Stimulated activated CD4-positive, alpha-beta T cell treated with anti-CD3 and anti-CD28 coated beads, TNF-alpha, amount 100 ng/mL, for 4 hours (primary cell): ENCODE data around the gene CROCC2.

Experiments used
- DNase-seq, 3 experiments: peaks; one replicate each; pipeline ENCODE4 v3.0.0-alpha.2; 2020; ENCODE audit warnings: low read depth in 3 of 3

CROCC2 gene

GRCh38 chr2:240905176-240905781 lies 857 bp upstream of the CROCC2 start:
- DNase-seq: no peak

DNA sequence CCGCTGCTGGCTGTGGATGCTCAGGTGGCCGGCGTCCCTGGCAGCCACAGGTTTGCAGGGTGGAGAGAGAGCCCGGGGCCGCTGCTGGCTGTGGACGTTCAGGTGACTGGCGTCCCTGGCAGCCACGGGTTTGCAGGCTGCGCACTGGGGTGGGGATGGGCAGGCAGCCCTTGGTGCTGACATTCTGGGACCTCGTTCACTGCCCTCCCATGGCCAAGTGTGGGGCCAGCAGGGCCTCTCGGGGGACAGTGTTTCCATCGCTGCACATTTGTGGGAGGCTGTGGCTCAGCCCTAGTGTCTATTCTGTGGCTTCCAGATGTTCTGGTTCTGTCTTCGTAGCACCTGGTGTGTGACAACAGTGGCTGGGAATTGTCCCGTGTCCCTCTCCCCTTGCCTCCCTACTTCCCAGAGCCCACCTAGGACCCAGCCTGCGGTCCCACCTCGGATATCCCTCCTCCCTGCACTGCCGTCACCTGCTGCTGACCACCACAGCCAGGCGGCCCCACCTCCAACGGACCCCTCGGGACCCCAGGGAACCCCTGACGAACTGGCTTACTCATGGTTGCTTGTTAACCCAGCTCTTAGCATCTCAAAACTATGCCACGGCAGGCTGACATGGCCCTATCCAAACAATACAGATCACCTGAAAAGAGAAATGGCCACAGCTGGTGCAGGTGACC lies 915 bp downstream of the CROCC2 start:
- DNase-seq: no peak

DNA sequence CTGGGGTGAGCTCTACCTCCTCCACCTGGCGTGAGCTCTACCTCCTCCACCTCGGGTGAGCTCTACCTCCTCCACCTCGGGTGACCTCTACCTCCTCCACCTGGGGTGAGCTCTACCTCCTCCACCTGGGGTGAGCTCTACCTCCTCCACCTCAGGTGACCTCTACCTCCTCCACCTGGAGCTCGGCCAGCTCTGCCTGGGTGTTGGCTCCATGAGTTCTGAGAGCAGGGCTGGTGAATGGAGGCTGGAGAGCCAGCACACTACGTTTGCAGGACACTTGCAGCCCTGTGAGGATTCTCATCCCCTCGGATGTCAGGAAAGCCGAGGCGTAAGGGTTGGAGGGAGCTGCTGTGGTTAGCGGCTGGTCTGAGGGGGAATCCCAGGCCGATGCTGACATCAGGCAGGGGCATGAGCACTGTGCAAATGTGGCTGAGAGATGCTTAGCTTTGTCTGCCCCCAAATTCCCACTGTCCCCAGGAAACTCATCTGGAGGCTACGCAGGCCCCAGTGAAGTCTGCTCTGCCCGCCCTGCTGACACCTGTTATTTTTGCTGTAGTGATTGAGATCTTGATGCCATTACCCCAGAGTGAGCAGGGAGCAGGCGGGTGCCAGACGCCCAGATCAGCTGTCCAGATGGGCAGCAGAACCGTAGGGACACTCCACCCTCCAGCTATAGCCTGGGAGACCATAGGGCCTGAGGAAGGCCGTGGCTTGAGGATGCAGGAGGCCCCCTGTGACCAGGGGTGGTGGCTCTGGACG lies 3.3 kb downstream of the CROCC2 start:
- DNase-seq: no peak

GRCh38 chr2:240911641-240912265 lies 5.6 kb downstream of the CROCC2 start:
- DNase-seq: no peak

- no peak for DNase-seq
Observed at GRCh38 chr2:240912878-240913809, 7.0 kb downstream of the CROCC2 start.

- peak; percentile 28 to 36 (median 34) for DNase-seq
Observed at GRCh38 chr2:240913810-240914644, 7.9 kb downstream of the CROCC2 start.

DNA sequence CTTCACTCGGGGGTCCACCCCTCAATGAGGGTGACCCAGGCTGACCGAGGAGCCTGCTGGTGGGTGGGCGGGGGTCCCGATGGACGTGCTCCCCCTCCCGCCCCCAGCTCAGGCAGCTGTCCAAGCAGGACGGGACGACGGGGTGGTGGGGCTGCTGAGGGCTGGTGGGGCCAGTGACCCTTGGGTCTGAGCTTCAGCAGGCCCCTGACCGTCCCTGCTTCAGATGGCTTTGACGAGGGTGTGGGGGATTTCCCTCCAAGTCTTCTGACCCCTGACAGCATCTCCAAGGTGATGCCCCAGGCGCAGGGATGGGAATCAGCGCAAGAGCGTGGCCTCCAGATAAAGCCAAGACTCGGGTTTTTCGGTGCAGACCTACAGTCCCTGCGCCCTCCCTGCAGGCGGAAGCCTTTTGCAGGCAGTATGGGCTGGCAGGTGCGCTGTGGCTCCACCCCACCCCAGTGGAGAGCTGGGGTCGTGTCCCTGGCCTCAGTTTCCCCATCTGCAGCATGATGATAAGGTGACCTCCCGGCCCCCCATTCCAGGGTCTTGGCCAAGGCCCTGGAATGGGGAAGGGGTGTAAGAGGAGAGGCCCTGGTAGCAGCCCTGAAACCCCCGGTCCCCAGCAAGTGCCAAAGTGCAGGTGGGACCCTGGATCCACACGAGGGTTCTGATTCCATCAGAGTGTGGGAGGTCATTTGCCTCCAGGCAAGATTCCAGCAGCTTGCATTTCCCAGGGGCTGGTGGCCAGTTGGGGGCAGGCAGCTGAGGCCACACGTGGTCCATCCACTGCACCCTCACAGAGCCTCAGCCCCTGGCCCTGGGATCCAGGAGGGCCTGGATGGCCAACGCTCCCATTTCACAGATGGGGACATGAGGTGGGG lies 8.7 kb downstream of the CROCC2 start:
- no peak for DNase-seq

DNA sequence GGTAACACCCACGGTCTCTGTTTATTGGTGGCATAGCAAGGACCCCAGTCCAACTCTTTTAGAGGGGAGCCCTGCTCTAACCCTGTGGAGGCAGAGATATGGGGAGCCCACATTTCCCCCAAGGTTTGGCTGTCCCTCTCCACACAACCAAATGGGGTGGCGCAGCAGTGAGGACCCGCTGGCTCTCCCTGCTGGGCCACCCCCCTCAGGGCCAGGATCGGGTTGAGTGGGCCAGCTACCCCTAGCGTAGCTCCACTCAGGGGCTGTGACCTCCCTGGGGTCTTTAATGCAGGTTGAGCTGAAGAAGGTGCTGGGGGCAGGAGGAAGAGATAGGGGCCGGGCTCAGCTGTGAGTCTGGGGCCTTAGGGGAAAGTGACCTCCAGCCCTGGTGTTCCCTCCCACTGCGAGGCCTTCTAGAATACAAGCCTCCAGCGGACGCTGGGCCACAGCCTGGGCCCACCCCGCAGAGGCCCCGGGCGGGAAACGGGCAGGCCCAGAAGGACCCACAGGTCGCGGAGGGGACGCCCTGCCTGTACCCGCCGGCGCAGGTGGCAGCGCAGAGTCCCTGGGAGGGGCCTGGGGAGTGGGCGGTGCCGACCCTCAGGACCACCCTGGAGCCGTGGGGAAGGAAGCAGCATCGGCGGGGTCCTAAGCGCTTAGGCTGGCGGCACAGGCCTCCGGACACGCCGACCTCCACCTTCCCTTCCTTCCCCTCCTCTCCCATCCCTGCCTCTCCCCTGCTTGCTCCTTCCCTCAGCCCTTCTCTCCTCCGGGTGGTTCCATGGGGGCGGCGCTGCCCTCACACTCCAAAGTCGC lies 9.6 kb downstream of the CROCC2 start:
- DNase-seq: no peak

DNA sequence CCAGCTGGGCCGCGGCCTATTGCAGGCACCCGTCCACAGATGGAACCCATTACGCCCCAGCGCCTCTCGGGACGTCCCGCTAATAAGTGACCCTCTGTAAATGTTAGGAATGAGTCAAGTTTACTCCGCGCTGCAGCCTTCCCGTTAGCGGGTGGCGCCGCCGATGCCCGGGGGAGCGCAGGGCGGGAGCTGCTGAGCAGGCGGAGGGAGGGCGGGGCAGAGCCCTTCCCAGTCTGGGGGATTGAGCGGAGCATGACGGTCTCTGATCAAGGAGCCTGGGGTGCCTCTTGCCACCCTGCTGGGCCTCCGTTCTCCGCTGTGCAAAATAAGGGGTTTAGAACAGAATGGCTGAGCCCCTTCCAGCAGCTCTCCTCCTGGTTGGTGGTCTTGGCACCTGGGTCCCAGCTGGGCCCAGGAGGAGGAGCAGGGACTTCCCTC lies 10.5 kb downstream of the CROCC2 start:
- no peak for DNase-seq

DNA sequence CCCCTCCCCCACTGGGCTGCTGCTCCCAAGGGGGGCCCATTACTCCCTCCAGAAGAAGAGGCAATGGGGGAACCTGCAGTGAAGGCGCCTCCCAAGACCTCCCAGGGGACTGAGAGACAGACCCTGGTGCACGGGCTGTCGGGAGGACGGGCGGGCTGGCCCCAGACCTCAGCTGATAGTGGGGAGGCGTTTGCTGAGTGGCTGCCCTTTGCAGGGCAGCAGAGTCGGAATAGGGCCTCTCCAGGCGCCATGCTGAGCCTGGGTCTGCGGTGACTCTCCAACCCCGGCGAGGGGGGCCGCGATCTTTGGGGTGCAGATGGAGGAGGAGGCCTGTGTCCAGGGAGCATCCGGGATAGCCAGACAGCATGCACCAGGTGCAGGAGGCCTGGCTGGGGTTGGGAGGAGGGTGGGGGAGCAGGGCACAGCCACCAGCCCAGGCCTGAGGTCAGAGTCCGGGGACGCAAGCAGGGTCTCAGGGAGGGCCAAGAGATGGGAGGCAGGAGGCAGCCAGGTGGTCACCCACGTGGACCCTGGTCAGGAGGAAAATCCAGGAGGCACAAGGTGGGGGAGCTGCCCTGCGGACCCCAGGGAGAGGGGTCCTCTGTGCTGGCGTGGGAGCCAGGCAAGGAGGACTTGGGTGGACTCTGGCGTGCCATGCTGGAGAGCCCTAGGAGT lies 11.0 kb downstream of the CROCC2 start:
- DNase-seq: no peak

- DNase-seq: no peak
Observed at GRCh38 chr2:240917684-240918257, 11.6 kb downstream of the CROCC2 start.

DNA sequence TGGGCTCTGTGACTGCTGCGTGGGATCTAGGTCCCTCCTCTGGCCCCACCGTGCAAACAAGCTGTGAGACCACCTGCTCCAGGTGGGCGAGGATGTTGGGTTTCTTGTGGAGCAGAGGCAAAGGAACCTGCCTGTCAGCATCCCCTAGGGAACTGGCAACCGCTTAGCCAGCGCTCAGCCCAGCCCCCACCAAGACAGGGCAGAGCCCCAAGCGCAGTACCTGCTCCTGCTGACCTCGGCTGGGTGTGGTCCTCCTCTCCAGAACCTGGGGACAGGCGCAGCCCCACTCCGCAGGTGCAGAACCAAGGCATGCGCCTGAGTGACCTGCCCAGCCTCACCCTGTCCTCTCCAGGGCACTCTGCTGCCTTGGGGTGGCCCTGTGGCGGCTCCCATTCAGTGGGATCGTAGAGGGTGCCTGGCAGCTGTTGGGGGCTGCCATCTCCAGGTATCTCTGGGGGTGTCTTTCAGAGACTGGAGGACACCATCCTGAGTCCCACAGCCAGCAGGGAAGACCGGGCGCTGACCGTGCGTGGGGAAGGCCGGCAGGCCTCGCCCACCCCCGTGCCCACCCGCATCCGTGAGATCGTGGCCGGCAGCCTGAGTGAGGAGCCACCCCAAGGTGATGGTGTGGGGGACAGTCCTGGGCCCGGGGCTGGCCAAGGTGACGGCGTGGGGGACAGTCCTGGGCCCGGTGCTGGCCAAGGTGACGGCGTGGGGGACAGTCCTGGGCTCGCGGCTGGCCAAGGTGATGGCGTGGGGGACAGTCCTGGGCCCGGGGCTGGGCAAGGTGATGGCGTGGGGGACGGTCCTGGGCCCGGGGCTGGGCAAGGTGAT lies 12.3 kb downstream of the CROCC2 start:
- no peak for DNase-seq

DNA sequence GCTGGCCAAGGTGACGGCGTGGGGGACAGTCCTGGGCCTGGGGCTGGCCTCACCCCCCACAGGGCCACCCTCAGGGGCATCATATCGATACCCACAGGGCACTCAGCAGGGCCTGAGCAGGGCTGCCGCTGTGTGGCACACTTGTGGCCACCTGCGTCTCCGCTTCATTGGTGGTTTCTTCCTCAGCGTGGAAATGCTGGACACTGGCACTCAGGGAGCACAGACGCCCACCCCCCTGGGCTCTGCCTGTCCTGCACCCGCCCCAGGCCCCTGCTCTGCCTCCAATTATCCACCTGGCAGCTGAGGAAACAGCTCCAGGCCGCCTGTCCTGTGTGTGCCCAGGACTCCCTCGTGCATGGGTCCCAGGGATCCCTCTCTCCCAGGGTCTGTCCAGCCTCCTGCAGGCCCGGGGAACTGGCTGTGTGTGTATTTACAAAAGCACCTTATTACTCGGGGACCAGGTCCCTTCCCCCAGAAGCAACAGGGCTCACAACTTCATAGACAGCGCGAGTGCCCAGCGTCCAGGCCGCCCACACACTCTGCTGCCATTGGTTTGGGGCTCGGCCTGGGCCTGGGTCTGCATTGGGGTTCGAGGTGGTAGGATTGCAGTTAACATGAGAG lies 13.1 kb downstream of the CROCC2 start:
- DNase-seq: no peak

DNA sequence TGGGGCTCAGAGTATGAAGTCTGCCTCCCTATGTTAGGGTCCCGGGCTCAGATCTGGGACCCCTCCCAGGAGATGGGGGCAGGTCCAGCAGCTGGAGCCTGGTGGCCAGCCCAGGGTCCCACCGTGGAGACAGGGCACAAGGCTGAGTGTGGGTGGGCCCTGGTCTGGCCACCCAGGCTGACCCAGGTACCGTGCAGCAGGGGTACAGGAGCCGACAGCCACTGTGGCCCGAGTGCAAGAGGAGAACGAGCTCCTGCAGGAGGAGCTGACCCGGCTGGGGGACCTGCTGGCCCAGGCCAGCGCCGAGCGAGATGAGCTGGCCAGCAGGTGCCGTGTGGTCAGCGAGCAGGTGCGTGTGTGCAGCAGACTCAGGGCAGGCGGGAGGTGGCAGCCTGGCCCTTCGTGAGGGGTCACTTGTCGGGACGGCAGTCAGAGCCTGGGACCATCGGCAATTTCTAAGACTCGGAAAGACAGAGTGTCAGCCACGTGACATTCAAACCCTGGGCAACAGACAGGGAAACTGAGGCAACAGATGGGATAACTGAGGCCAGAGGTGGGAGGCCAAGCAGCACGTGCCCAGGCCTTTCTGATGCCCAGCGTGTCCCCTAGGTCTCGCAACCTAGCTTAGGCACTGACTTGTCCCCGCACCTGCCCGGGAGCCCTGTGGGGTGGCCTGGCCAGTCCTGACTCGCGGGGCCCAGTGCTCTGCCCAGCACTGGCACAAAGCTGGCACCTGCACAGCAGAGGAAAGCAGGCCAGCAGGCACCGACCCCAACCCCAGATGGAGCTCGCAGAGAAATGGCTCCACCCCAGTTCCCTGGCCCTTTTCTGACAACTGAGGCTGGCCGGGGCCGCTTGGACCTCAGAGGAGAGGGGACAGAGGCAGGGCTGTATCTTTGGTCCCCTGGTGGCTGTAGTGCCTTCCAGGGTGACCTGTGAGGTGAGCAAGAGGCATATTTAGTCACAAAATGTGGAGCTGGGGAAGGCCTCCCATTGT lies 13.9 kb downstream of the CROCC2 start:
- DNase-seq: no peak

DNA sequence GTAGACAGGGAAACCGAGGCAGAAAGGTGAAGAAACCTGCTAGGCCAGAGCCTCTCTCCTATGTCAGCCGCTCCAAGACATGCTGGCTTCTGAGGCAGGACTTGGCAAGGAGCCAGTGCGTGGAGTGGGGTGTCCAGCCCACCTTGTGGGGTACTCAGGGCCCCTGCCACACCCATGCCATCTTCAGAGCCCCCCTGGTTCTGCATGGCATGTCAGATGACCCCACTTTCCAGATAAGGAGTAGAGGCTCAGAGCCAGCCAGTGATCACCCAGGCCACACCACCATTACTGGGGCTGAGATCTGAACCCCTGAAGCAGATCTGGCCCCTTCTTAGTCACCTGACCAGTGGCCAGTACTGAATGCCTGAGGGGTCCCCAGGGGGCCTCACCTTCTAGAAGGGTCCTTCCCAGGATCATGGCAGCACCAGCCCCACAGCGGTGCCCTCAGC lies 14.7 kb downstream of the CROCC2 start:
- DNase-seq: no peak
